Pons (tissue), 1 donor: Measurements from ENCODE around the gene SLC5A5.

Experiments
- DNase-seq: peaks from one replicate; pipeline ENCODE4 v3.0.0-alpha.2; 2016; ENCODE audit warnings: low spot score

SLC5A5 gene

DNA sequence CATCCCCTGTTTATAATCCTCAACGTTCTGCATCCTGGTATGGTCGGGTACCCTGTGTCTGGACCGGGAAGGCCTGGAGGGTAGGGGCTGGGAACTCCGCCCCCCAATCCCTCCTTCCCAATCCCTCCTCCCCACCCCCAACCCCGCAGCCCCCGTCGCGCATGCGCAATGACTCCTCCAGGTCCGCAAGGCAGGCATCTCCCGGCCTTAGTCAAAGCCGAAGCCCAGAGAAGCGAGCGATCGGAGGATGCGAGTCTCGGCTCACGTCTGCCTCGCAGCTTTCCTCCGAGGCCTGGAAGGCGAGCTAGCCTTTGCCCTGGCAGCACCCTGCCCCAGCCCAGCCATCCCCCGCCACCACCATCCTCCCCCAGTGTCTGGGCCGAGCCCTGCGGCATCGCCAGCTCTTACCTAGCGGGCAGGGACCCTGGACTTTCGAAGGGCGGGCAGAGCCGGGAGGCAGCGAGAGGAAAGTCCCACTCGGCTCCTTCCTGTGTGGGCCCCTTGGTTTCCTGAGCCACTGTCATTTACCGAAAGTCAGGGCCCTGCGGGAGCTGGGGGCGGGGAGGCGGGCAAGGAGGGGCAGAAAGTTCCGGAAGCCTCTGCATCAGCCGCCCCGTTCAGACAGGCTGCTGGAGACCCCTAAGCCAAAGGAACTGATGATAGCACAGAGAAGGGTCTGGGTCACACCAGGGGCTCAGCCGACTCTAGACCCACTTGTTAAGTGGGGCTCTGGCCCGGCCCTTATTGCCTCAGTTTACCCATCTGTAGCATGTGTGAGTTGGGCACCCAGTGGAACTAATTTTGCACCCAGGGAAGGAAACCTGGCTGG, 24.0 kb upstream of the SLC5A5 start, which contains the start of gene JAK3:
JAK3 (minus strand) TSS at position 445 of the 829 bp plus-strand sequence. CDS start 3,565 bp downstream, outside the sequence.
- peak; percentile 22 for DNase-seq

DNA sequence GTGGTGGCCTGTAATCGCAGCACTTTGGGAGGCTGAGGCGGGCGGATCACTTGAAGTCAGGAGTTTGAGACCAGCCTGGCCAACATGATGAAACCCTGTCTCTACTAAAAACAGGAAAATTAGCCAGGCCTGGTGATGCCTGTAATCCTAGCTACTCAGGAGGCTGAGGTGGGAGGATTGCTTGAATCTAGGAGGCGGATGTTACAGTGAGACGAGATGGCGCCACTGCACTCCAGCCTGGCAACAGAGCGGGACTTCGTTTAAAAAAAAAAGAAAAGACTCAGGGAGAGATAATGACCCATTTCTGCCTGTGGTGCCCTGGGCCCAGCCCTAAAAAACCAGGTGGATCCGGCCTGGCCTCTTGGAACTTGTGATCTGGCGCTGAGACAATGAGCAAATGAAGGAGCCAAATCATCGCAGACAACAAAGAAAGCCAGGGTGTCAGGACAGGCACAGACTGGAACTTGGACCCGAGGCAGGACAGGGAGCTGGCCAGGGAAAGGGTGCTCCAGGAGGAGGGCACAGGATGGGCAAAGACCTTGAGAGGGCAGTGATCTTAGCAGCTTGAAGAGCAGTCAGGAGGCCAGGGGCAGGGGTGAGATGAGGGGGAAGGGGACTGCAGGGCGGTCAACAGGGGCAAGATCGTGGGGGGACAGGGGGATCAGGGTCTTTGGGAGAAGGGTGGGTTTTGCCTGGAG, 23.0 kb upstream of the SLC5A5 start:
- no peak for DNase-seq

DNA sequence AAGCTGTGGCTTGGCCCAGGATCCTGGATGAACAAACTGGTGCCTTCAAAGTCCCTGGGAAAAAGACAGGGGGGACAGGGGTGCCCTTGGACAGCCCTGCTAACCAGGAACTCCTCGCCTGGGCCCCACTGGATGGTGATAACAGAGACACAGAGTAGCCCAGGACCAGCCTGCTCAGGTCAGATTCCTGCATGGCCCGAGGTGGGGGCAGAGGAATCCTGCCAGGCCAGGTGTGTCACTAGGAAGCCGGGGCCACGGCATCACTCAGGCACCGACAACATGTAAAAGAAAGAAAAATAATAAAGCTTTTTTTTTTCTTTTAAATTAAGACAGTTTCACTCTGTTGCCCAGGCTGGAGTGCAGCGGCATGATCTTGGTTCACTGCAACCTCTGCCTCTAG, 17.7 kb upstream of the SLC5A5 start:
- DNase-seq: no peak

DNA sequence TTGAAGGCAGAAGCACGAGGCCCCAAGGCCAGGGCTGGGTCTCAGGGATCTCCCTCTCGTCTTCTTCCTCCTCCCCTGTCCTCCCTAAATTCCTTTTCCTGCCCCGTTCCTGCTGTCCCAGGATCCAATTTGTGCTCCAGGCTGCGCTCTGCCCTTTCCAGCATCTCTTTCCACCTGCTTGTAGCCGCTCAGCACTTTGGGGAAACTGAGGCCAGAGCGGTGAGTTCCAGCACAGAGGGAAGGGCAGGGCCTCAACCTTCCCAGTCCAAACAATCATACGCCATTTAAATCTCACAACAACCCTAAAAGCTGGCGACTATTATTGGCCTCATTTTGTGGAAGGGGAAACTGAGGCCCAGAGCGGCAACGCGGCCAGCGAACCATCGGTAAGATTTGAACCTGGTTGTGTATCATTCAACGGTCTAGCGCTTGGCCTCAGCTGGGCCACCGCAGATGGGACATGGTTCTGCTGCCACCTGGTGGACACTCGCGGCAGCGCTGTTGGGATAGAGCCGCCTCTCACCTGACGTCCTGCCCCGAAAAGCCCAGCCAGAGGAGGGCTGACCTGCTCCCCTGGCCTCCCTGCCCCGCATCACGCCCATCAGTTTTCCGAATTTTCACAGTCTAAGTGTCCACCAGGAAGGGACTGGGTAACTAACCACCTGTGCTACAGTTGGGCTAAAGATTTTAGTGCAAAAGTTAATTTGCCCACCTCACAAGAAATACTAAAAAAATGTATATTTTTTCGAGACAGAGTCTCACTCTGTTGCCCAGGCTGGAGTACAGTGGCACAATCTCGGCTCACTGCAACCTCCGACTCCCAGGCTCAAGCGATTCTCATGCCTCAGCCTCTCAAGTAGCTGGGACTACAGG, 16.2 kb upstream of the SLC5A5 start:
- DNase-seq: peak; percentile 45

DNA sequence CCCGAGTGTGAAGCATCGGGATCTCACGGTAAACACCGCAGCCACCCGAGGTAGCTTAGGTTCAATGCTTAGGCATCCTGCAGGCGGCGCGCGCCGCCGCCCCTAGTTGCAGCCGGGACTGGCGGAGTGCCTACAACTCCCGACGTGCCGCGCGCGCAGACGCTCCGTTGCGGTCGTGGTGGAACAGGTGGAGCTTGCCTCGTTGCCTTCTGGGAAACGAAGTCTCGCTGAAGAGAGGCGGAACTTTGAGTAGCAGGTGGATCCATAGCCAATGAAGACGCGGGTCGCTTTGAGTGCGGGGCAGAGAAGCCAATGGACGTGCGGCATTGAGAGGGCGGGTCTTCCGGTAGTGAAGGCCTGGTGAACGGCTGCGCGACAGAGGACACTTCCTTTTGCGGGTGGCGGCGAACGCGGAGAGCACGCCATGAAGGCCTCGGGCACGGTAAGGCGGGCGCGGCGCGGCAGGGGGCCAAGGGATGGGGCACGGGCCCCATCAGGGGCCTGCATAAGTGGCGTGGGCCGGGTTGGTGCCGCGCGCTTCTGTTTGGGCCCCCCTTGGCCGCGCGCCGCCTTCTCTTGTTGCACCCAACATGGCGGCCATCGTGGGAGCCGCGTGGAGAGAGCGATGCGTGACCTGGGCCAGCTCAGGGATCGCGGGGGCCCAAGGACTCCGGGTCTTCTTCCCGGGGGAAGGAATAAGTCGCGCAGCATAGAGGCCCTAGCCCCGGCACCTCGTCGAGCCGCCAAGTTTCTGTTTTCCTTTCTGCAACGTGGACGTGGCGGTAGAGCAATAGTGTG, 12.0 kb upstream of the SLC5A5 start, which contains the start of gene RPL18A:
RPL18A (plus strand) TSS at position 378 of the 798 bp plus-strand sequence; CDS start at position 425, 47 bp downstream.
- peak; percentile 100 for DNase-seq

DNA sequence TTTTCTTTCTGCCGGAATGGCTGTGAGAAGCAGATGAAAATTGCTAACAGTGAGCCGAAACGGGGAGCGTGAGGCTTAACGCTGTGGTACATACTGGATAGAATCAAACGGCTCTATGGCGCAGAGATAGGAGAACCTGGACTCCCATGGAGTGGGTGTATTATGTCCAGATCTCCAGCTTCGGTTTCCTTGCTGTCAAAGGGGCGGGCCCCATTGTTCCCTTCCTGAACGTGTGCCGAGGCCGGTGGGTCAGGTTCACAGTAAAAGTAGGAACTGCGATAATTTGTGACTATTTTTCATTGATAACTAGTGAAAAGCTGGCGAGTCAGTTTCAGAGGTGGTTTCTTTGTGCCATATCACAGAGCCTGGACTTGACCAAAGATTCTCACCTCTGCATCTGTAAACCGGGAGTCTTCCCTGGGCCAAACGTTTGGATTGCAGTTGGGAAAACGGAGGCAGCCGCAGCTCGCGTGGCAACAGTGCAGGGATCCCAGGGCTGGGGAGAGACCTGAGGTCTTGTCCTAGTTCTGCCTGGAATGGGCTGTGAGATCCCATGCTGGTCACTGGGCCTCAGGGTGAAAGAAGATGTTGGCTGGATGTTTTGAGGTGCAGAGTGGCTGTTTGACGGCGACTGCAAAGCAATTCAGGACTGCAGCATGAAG, 11.3 kb upstream of the SLC5A5 start:
- DNase-seq: no peak

DNA sequence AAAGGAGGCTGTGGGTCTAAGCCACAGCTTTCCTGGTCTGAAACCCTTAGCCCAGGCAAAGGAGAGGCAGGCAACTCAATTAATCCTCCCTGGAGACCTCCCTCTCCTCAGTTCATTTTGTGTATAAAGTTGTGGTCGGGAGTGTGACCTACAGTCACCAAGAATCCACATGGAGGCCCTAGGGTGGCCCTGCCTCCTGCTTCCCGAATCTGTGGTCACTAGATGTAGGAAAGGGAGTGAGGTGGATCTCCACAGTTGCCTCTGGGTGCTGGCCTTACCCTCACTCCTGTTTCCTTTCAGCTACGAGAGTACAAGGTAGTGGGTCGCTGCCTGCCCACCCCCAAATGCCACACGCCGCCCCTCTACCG, 10.8 kb upstream of the SLC5A5 start:
- DNase-seq: no peak

DNA sequence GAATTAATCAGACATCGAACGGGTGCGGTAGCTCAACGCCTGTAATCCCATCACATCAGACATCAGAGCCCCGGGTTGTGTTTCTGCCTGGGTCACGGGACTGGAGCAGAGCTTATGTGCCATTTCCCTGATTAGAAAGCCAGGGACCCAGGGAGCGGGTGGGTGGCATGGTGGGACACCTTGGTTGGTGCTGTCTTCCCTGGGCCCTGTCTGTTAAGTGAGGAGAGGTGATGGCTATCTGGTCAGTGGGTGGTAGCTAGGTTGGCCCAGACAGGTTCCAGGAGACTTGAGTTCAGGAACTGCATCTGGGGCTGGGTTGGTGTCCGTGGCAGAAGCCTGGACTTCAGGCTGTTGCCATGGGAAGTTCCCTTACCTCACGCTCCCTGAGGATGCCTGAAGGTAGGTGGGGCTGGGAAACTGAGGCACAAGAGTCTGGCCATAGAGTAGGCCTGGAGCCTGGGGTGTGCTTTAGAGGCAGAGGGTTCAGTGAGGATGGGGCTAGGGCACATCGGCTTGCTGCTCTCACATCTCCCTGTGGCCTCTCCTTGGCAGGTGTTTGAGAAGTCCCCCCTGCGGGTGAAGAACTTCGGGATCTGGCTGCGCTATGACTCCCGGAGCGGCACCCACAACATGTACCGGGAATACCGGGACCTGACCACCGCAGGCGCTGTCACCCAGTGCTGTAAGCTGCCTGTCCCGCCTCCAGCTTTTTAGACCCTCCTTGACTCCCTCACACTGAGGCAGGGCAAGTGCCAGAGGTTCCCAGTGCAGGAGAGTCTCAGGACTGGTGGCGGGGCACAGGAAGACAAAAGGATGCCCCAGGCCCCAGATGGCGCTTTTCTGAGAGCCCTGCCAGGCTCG, 10.0 kb upstream of the SLC5A5 start:
- DNase-seq: no peak

DNA sequence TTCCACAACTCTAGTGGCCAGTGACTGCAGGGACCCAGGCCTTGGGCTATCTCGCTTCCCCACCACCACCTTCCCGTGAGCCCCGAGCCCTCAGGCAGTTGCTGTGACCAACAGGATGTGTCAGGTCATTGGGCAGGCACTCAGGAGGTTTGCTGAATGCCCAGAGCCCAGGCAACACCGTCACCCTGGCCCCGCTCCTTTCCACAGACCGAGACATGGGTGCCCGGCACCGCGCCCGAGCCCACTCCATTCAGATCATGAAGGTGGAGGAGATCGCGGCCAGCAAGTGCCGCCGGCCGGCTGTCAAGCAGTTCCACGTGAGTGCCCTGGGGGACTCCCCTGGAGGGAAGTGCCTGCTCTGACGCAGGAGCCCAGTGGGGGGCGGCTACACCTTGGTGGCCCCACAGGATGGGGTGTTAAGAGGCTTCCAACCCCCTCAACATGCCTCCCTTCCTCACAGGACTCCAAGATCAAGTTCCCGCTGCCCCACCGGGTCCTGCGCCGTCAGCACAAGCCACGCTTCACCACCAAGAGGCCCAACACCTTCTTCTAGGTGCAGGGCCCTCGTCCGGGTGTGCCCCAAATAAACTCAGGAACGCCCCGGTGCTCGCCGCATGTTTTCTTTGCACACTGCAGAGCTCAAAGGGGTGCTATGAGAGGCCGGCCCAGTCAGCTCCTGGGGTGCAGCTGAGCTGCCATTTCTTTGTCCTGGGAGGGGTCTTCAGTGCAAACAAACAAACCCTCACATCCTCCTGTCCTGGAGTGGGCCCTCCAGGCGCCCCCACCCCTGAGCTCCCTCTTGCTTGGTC, 8.8 kb upstream of the SLC5A5 start:
- no peak for DNase-seq

DNA sequence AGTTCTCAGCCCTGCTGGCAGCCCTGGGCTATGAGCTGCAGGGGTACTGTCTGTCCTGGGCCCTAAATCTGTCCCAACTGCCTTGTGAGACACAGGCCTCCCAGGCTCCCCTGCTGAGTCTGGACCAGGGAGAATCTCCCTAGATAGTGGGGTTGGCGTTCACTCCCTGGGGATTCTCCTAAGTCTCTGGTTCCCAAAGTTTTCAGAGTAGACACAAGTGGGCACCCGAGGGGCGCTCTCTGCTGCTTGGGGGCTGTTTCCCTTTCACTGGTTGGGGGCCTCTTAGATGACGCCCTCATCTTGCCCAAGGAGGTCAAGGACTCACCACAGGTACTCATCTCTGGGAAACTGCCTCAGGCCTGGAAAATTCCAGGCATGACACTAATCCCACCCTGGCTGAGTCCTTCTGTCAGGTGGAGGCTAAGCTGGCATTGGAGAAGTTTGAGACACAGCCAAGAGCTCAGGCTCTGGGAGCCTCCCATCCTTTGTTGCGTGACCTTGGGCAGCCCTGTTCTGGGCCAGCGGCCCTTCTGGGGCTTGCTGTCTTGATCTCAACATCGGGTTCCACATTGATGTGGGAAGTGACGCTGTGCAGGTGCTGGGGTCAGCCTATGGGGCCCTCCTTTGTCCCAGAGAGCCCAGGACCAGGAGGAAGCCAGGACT, 8.1 kb upstream of the SLC5A5 start:
- DNase-seq: no peak

DNA sequence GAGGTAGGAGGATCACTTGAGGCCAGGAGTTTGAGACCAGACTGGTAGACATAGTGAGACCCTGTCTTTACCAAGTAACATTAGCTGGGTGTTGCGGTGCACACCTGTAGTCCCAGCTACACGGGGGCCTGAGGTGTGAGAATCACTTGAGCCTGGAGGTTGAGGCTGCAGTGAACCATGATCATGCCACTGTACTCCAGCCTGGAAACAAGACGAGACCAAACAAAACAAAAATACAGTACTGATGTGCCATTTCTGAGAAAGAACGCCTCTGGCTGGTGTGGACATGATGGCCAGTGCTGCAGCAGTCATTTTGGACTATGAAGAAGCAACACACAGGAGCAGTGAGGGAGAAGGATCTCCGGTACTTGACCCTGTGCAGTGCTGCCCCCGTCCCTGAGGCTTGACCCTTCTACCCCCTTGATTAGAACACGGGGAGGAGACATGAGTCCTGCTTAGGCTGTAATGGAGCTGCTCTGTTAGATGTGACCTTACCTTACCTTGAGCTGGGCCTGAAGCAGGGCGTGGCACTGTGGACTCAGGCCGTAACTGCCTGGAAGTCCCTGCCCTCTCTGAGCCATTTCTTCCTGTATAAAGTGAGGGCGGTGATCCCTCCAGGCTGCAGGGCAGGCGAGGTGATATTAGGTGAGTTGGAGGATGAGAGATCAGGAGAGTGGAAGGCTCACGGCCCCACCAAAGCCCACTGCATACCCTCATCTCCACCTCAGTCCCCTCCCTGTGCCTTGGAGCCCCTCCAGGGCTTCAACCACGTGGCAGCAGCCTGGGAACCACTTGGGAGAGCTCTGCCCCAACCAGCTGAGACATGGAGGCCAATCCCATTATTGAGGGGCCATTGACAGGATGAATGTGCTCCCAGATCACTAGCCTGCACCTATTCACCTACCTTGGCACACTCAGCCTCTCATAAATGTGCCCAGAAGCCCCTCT, 6.1 kb upstream of the SLC5A5 start:
- DNase-seq: no peak

DNA sequence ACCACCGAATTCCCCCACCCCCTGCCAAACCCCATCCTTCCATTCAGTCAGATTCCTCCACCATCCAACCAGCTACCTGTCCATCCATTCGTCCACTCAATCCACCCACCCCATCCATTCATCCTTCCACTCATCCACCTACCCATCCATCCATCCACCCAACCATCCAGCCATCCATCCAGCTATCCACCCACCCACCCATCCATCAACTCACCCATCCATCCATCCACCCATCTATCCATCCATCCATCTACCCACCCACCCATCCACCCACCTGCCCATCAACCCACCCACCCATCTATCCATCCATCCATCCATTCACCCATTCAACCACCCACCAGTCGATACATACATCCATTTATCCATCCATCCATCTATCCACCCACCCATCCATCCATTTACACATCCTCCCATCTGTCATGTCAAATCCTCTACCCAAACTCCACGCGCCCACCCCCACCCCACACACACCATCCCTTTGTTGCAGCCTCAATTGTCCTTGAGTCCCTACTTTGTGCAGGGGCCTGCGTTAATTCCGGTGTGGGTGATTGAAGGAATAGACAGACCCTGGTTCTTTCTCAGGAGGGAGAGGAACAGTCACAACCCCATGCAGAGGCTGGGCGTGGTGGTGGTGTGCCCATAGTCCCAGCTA, 5.3 kb upstream of the SLC5A5 start:
- DNase-seq: no peak

DNA sequence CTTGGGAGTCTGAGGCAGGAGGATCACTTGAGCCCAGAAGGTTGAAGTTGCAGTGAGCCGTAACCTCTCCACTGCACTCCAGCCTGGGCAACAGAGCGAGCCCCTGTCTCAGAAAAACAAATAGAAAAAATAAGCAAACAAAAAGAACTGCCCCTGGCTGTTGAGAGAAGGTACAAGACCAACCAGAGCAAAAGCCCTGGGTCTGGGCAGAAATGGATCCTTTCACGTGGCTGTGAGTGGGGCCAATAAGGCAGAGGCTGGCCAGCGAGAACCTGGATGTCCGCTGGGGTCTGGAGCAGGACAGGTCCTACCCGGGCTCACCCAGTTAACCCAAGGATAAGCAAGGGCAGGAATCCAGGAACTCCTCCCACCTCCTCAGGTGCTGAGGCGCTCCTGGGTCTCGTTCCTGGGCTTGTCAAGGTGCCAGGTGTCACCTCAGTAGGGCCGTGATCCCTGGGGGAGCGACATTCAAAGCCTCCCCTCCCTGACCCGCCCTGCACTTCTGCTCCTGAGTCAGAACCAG, 4.7 kb upstream of the SLC5A5 start:
- no peak for DNase-seq

DNA sequence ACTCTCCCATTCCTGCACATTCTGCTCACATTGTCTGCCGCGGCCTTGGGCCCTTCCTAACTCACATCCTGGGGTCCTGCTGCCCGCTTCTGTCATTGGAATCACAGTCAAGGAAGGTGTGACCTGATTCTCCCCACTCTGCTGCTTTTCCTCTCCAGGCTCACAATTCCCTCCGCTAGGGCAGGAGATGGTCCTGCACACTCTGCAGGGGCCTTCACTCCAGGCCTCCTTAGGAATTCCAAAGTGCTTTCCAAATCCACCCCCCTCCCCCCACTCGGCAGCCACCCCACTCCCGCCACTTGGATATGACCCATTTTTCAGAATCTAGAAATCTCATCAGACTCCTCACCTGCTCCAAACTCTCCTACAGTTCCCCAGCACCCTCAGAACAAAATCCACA, 3.1 kb upstream of the SLC5A5 start:
- no peak for DNase-seq

DNA sequence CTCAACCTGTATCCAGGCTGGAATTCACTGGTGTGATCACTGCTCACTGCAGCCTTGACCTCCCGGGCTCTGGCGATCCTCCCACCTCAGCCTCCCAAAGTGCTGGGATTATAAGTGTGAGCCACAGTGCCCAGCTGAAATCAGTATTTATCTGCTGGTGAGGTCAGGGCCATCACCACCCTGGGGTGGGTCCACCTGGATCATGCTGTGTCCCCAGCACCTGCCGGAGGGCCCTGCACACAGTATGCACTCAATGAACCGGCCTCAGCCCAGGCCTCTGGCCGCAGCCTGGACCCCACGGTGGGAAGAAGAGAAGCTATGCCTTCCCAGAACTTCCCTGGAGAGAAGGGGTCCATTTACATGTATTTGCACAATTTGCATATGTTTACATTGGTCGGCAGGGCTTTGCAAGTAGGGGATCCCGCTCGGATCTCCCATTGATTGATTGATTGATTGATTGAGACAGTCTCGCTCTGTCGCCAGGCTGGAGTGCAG, 2.6 kb upstream of the SLC5A5 start:
- DNase-seq: no peak
